Central memory CD4-positive, alpha-beta T cell (primary cell): ENCODE measurements around the gene CDH12.
"Not testable (repeated sequence)": the region's sequence is repeated elsewhere in the genome, so short reads cannot be mapped to it uniquely, and the experiment has no call there.

Source experiments
- DNase-seq: peaks from one replicate; pipeline ENCODE4 v3.0.0; 2022

The CDH12 gene

GRCh38 chr5:22431406-22431805, 421.7 kb downstream of the CDH12 start:
- DNase-seq: no peak

GRCh38 chr5:22411554-22412349, 441.4 kb downstream of the CDH12 start:
- no peak for DNase-seq

DNA sequence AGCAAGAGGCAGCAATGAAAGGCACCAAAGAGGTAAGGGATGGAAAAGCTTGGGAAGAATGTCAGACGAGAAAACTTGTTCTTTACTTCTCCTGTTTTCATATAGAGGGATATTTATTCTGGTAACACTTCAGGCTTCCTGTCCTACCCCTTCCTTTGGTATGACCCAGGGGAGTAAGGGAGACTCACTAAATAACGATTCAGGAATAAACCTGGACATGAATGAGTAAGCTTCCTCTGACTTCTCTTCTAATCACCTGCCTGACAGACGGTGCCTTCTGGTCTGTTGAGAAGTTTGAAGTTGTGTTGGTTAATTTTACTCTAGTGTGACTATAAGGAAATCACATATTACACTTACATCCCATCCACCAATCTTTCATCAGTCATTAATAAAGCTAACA, 461.2 kb downstream of the CDH12 start:
- DNase-seq: no peak

- no peak for DNase-seq
These were observed 462.3 kb downstream of the CDH12 start for GRCh38 chr5:22390888-22391287.

- no peak for DNase-seq
These were observed 480.1 kb downstream of the CDH12 start for GRCh38 chr5:22372826-22373660.

DNA sequence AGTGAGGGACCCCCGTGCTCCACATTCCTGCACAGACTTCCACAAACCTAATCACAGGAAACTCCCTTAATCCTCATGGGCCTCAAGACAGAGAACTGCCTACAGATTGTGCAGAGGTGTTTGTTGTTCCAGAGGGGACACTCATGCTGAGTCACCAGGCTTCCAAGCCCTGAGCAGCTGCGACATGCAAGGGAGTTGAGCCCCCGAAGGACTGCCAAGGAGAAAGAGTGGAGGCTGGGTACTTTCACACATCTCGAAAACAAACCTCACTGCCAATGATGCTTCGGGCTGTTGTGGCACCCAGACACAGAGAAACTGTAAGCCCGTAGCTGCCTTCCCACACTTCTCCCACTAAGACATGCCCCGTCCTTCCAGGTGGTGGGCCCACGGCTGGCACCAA, 480.8 kb downstream of the CDH12 start:
- no peak for DNase-seq

DNA sequence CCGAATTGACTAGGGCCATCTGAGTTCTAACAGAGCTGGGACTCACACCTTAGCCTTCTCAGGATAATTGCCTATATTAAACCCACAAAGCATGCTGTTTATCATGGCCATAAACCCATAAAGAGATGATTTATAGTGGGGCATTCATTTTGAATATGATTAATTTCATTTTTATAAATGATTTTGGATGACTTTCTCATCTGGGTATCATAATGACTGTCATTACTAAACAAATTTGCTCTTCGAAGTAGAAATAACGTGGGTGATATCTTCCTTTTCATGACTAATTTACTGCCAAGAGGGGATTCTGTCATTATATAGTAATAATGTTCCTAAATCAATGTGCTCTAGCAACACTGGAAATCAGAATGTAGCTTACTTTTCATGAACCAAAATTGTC, 498.2 kb downstream of the CDH12 start:
- DNase-seq: no peak

GRCh38 chr5:22352493-22352892, 500.7 kb downstream of the CDH12 start:
- no peak for DNase-seq

GRCh38 chr5:22351178-22351577, 502.0 kb downstream of the CDH12 start:
- no peak for DNase-seq

DNA sequence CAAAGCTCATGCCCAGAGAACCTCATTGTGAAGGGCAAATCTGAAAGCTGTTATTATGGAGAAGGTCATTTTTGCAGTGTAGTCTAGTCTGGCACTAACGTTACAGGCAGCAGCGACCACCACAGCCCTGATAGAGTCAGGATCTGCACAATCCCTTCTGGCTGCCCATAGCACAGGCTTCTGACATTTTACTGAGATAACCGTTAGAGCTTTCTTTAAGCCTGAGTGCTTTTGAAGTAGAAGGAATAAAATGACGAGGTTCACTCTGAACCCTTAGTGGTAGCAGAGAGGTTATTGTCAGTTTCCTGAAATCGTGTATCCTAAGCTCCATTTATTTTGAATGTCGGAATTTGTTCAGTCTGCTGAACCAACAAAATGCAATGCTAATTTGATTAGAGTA, 505.1 kb downstream of the CDH12 start:
- no peak for DNase-seq

DNA sequence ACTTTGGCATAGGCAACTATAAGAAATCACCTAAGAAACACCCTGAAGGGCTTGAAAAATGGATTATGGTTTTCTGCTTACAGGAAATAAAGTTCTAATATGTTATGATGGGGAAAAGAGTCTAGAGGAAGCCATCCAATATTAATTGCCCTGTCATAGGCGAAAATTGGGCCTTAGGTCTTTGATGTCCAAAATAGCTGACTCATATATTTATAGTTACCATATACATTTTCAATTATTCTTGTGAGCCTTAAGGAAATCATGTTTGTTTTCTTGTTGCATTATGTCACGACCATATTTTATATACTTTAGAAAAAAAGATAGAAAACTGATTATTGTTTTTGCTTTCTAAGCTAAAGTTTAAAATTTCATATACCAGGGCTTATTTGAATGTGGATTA, 509.1 kb downstream of the CDH12 start:
- DNase-seq: no peak

GRCh38 chr5:22341406-22341805, 511.7 kb downstream of the CDH12 start:
- no peak for DNase-seq

DNA sequence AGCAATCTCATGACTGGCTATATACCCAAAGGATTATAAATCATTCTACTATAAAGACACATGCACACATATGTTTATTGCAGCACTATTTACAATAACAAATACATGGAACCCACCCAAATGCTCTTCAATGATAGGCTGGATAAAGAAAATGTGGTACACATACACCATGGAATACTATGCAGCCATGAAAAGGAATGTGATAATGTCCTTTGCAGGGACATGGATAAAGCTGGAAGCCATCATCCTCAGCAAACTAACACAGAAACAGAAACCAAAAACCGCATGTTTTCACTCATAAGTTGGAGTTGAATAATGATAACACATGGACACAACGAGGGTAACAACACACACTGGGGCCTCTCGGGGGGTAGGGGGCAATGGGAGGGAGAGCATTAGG, 520.2 kb downstream of the CDH12 start:
- not testable (repeated sequence) for DNase-seq

GRCh38 chr5:22329683-22330082, 523.5 kb downstream of the CDH12 start:
- DNase-seq: no peak

GRCh38 chr5:22319798-22320197, 533.3 kb downstream of the CDH12 start:
- DNase-seq: no peak

DNA sequence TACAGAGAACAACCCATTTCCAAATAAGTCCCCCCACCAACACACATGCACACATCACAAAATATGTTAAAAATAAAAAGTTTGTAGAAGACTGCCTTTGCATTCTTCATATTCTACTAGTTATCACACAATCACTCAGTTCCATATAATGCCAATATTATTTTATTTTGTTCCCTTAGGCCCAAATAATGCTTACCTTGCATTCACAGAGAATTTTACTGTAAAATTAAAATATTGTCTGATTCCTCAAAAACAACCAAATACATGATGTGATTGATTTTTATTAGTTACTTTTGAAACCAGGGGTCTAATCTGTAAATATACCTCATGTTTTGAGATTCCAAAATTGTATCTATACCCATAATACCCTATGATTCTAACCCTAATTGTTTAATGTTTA, 536.9 kb downstream of the CDH12 start:
- DNase-seq: no peak

- DNase-seq: not testable (repeated sequence)
These were observed 538.1 kb downstream of the CDH12 start for GRCh38 chr5:22315052-22315451.

GRCh38 chr5:22314548-22314947, 538.6 kb downstream of the CDH12 start:
- DNase-seq: no peak

GRCh38 chr5:22306011-22306410, 547.1 kb downstream of the CDH12 start:
- DNase-seq: no peak

DNA sequence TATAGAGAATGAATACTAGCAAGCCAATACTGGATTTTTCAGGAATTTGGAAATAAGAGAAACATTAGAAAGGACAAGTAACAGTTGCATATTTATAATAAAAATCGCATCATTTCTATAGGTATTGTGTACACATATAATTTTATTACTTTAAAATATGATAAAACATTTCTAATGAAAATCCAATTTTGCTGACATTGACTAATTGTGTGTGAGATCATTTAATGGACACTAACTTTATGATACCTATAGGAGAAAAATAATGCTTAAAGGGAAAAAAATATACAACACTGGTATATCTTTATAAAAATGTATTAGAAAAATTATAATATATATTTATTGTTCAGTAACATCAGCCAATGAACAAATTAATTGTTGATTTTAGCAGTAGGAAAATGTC, 557.3 kb downstream of the CDH12 start:
- DNase-seq: no peak

GRCh38 chr5:22293147-22293546, 560.0 kb downstream of the CDH12 start:
- DNase-seq: no peak

- DNase-seq: no peak
These were observed 575.0 kb downstream of the CDH12 start for GRCh38 chr5:22278164-22278563.

DNA sequence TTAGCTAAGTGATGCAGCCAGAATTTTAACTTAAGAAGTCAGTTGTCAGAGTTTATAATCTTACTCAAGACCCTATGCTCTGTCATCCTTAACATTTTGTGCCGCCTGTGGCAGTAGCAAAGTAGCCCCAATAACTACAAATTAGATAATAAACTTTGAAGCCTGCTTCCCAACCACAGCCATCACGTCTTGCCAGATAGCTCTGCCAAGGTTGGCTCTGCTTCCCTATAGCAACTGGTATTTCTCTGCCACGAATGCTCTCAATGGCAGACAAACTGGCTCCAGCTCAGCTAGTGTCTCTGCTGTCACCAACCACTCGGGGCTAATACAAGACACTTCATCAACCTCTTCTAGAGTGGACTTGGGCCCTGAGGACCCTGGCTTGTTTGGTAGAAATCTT, 576.1 kb downstream of the CDH12 start:
- no peak for DNase-seq

DNA sequence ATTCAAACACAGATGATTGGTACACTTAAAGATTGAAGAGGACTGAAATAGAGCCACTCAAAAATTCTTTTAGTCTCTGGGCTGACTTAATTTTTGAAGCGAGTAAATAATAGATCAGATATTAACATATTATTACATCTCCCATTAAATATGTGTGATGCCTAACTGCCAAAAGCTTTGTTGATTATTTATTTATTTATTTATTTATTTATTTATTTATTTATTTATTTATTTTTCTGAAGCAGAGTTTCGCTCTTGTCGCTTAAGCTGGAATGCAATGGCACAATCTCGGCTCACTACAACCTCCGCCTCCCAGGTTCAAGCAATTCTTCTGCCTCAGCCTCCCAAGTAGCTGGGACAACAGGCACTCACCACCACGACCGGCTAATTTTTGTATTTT, 587.3 kb downstream of the CDH12 start:
- DNase-seq: not testable (repeated sequence)
